Suprapubic skin (tissue), 4 donors: ENCODE measurements around the gene ENAH. TPM values are rescaled to one million over a fixed set of nuclear protein-coding genes. Genes with fewer than 3 reads are reported as not detected.

ENCODE experiments used
- DNase-seq, 2 donors: peaks; one replicate each; pipeline ENCODE4 v3.0.0-alpha.2; 2019; ENCODE audit warnings: low spot score in 2 of 2
- H3K27ac ChIP-seq: fragments of 200-600 bp; sonication (generic); one replicate; pipeline ENCODE4 v1.5.1; 2019
- H3K27me3 ChIP-seq: fragments of 200-600 bp; sonication (generic); one replicate; pipeline ENCODE4 v1.5.1; 2019
- H3K36me3 ChIP-seq: fragments of 200-600 bp; sonication (generic); one replicate; pipeline ENCODE4 v1.5.1; 2019
- H3K4me1 ChIP-seq: fragments of 200-600 bp; sonication (generic); one replicate; pipeline ENCODE4 v1.5.1; 2019
- H3K4me3 ChIP-seq: fragments of 200-600 bp; sonication (generic); one replicate; pipeline ENCODE4 v1.5.1; 2019; ENCODE audit warnings: mild to moderate bottlenecking
- H3K9me3 ChIP-seq: fragments of 200-600 bp; sonication (generic); one replicate; pipeline ENCODE4 v1.5.1; 2019
- CTCF ChIP-seq, 2 donors: fragments of 200-600 bp in 1 of 2; fragments of 450-650 bp in 1 of 2; sonication (generic) in 1 of 2; IDR thresholded peaks; one replicate each; pipeline ENCODE4 v1.5.1; 2016 to 2019; ENCODE audit warnings: antibody characterized with exemption in 2 of 2, mild to moderate bottlenecking in 1 of 2, moderate library complexity in 1 of 2
- EP300 ChIP-seq: sonication (generic); formaldehyde crosslinking; IDR thresholded peaks from one replicate; pipeline ENCODE4 v1.6.1; 2017; ENCODE audit warnings: antibody characterized with exemption
- POLR2A ChIP-seq, 2 donors: fragments of 450-650 bp; IDR thresholded peaks; one replicate each; pipeline ENCODE4 v1.6.1; 2017; ENCODE audit warnings: antibody characterized with exemption in 2 of 2, mild to moderate bottlenecking in 2 of 2, moderate library complexity in 2 of 2
- POLR2AphosphoS5 ChIP-seq, 3 donors: sonication (generic); formaldehyde crosslinking; IDR thresholded peaks; one replicate each; pipeline ENCODE4 v1.6.1; 2017; ENCODE audit warnings: antibody characterized with exemption in 3 of 3
- WGBS: methylation state at CpG from one replicate; pipeline ENCODE4 v1.1.5; 2018; 5-methylcytosine and 5-hydroxymethylcytosine counted together
- total RNA-seq, 4 donors: library from RNA; depleted of rRNA; stranded (reverse); fragments of >200 nt; gene quantifications; one replicate each; pipeline ENCODE4 v1.1.0, GENCODE V29; 2016

Gene ENAH
- total RNA-seq, 4 donors from 2014 or later: 33.5 to 44.6 (median 41.8) TPM

- no peak for TF ChIP-seq EP300
- Histone ChIP-seq H3K27ac (peak overlapping the region; percentile 71), H3K36me3 (no peaks in the 10 kb centered on the region), H3K27me3 (no peaks in the 10 kb centered on the region), H3K9me3 (no peaks in the 10 kb centered on the region), H3K4me3 (peak overlapping the region; percentile 43), H3K4me1 (peaks cover 28% of the 10 kb centered on the region)
- peak in 1 of 2 donors; percentile 76 for DNase-seq
- WGBS: 55% methylated on average over 18 of the region's 26 CpGs
These were observed 185.5 kb downstream of the ENAH start for GRCh38 chr1:225467193-225468020.

GRCh38 chr1:225466848-225467192 lies 186.1 kb downstream of the ENAH start:
- Histone ChIP-seq H3K27ac (no peak overlapping the region), H3K9me3 (no peaks in the 10 kb centered on the region), H3K27me3 (no peaks in the 10 kb centered on the region), H3K4me1 (peaks cover 31% of the 10 kb centered on the region), H3K36me3 (no peaks in the 10 kb centered on the region), H3K4me3 (no peak overlapping the region)
- no peak for TF ChIP-seq CTCF (IDR thresholded peaks at IDR 0.05)
- no peak for TF ChIP-seq EP300
- 94% methylated on average over 4 of the region's 4 CpGs for WGBS
- peak in 1 of 2 donors; percentile 39 for DNase-seq

GRCh38 chr1:225465793-225466517 lies 187.0 kb downstream of the ENAH start:
- Histone ChIP-seq H3K4me1 (peaks cover 40% of the 10 kb centered on the region), H3K4me3 (no peak overlapping the region), H3K27ac (no peak overlapping the region), H3K9me3 (no peaks in the 10 kb centered on the region), H3K36me3 (no peaks in the 10 kb centered on the region), H3K27me3 (no peaks in the 10 kb centered on the region)
- TF ChIP-seq EP300: no peak
- TF ChIP-seq CTCF (IDR thresholded peaks at IDR 0.05): no peak
- no peak for TF ChIP-seq POLR2AphosphoS5 (IDR thresholded peaks at IDR 0.05)
- no peak for TF ChIP-seq POLR2A (IDR thresholded peaks at IDR 0.05)
- 86% methylated on average over 22 of the region's 26 CpGs for WGBS
- no peak for DNase-seq

- 55% methylated on average over 12 of the region's 15 CpGs for WGBS
- Histone ChIP-seq H3K4me1 (peaks cover 48% of the 10 kb centered on the region), H3K27me3 (no peaks in the 10 kb centered on the region), H3K27ac (no peak overlapping the region), H3K36me3 (no peaks in the 10 kb centered on the region), H3K4me3 (no peak overlapping the region), H3K9me3 (no peaks in the 10 kb centered on the region)
- no peak for TF ChIP-seq POLR2AphosphoS5 (IDR thresholded peaks at IDR 0.05)
- DNase-seq: peak in 1 of 2 donors; percentile 54
These were observed 187.8 kb downstream of the ENAH start for GRCh38 chr1:225464851-225465792.

- no peak for TF ChIP-seq EP300
- TF ChIP-seq POLR2A (IDR thresholded peaks at IDR 0.05): no peak
- TF ChIP-seq POLR2AphosphoS5 (IDR thresholded peaks at IDR 0.05): no peak
- no peak for TF ChIP-seq CTCF (IDR thresholded peaks at IDR 0.05)
- no peak overlapping the region for H3K4me3 ChIP-seq
- peak in 1 of 2 donors; percentile 57 for DNase-seq
- H3K9me3 ChIP-seq: no peaks in the 10 kb centered on the region
- 44% methylated on average over 15 of the region's 15 CpGs for WGBS
- H3K4me1 ChIP-seq: peaks cover 54% of the 10 kb centered on the region
- H3K27me3 ChIP-seq: no peaks in the 10 kb centered on the region
- H3K27ac ChIP-seq: no peak overlapping the region
- H3K36me3 ChIP-seq: no peaks in the 10 kb centered on the region
These were observed 190.0 kb downstream of the ENAH start for GRCh38 chr1:225462714-225463574.
